ENCODE measurements around the gene TSPAN17. TPM values are rescaled to one million over a fixed set of nuclear protein-coding genes. Genes with fewer than 3 reads are reported as not detected.

TSPAN17 gene
- polyA plus RNA-seq, 3 donors = 22.2 to 27.7 (median 24.1) TPM

GRCh38 chr5:176703857-176704256 is 56.6 kb downstream of the TSPAN17 start:
- WGBS (ENCODE audit: insufficient coverage) = 76% methylated on average over 9 of the region's 13 CpGs
- H3K9me3 Mint-ChIP-seq = no peaks in the 10 kb centered on the region
- no peaks in the 10 kb centered on the region for H3K9me3 ChIP-seq (replicated peaks in 1 of 2; ENCODE audit: control insufficient read depth in 1 of 2, insufficient read depth in 1 of 2, low read length in 2 of 2)
- H3K4me3 ChIP-seq (replicated peaks in 1 of 3; ENCODE audit: low read depth in 2 of 3, low read length in 3 of 3) = no peak overlapping the region
- H3K27me3 Mint-ChIP-seq (ENCODE audit: low read depth in 3 of 3) = peaks cover 25 to 44% (median 26%) of the 10 kb centered on the region in 3 donors
- H3K27ac Mint-ChIP-seq = no peak overlapping the region
- intact Hi-C loops (cut with micrococcal nuclease) = no loop called here
- H2AFZ ChIP-seq (ENCODE audit: insufficient read depth, low read depth, low read length, poor library complexity, severe bottlenecking) = no peak overlapping the region
- no peaks in the 10 kb centered on the region for H4K20me1 ChIP-seq (ENCODE audit: insufficient read depth, low read length)
- H3K27me3 ChIP-seq (ENCODE audit: control insufficient read depth in 2 of 2, insufficient read depth in 2 of 2, low read length in 2 of 2) = peaks cover 0 to 4% of the 10 kb centered on the region in 2 donors
- no peaks in the 10 kb centered on the region for H3K36me3 ChIP-seq (replicated peaks in 1 of 2; ENCODE audit: control insufficient read depth in 1 of 2, insufficient read depth in 2 of 2, low read length in 2 of 2)
- H3K27ac ChIP-seq (ENCODE audit: low read depth in 1 of 2, low read length in 2 of 2) = no peak overlapping the region
- no peaks in the 10 kb centered on the region for H3K4me1 ChIP-seq (ENCODE audit: control insufficient read depth in 1 of 2, insufficient read depth in 2 of 2, low read length in 2 of 2)
- no peak for TF ChIP-seq CTCF (IDR thresholded peaks at IDR 0.05)
- H3K9ac ChIP-seq (ENCODE audit: insufficient read depth, low read length, poor library complexity, severe bottlenecking) = no peak overlapping the region
- H3K4me3 Mint-ChIP-seq = no peak overlapping the region
- H3K79me2 ChIP-seq (ENCODE audit: insufficient read depth, low read length) = no peaks in the 10 kb centered on the region
- H3K4me1 Mint-ChIP-seq = no peaks in the 10 kb centered on the region
- no peaks in the 10 kb centered on the region for H3K36me3 Mint-ChIP-seq
- no peak for DNase-seq
- no peak overlapping the region for H3K4me2 ChIP-seq (replicated peaks; ENCODE audit: extremely low read depth, low read length, poor library complexity, severe bottlenecking)

- Histone ChIP-seq H3K27me3 (ENCODE audit: control insufficient read depth in 2 of 2, insufficient read depth in 2 of 2, low read length in 2 of 2) (peaks cover 0 to under 1% of the 10 kb centered on the region in 2 donors), H3K9me3 (replicated peaks in 1 of 2; ENCODE audit: control insufficient read depth in 1 of 2, insufficient read depth in 1 of 2, low read length in 2 of 2) (no peaks in the 10 kb centered on the region), H3K4me1 (ENCODE audit: control insufficient read depth in 1 of 2, insufficient read depth in 2 of 2, low read length in 2 of 2) (no peaks in the 10 kb centered on the region), H3K4me2 (replicated peaks; ENCODE audit: extremely low read depth, low read length, poor library complexity, severe bottlenecking) (no peak overlapping the region), H3K79me2 (ENCODE audit: insufficient read depth, low read length) (no peaks in the 10 kb centered on the region), H3K27ac (ENCODE audit: low read depth in 1 of 2, low read length in 2 of 2) (no peak overlapping the region), H3K4me3 (replicated peaks in 1 of 3; ENCODE audit: low read depth in 2 of 3, low read length in 3 of 3) (no peak overlapping the region), H3K9ac (ENCODE audit: insufficient read depth, low read length, poor library complexity, severe bottlenecking) (no peak overlapping the region), H2AFZ (ENCODE audit: insufficient read depth, low read depth, low read length, poor library complexity, severe bottlenecking) (no peak overlapping the region), H4K20me1 (ENCODE audit: insufficient read depth, low read length) (no peaks in the 10 kb centered on the region), H3K36me3 (replicated peaks in 1 of 2; ENCODE audit: control insufficient read depth in 1 of 2, insufficient read depth in 2 of 2, low read length in 2 of 2) (no peaks in the 10 kb centered on the region)
- no peak overlapping the region for H3K4me3 Mint-ChIP-seq
- no peaks in the 10 kb centered on the region for H3K36me3 Mint-ChIP-seq
- DNase-seq = no peak
- intact Hi-C loops (cut with micrococcal nuclease) = no loop called here
- no peak overlapping the region for H3K27ac Mint-ChIP-seq
- peaks cover 20 to 45% (median 27%) of the 10 kb centered on the region in 3 donors for H3K27me3 Mint-ChIP-seq (ENCODE audit: low read depth in 3 of 3)
- H3K4me1 Mint-ChIP-seq = no peaks in the 10 kb centered on the region
- no peaks in the 10 kb centered on the region for H3K9me3 Mint-ChIP-seq
- 100% methylated on average over 1 of the region's 3 CpGs for whole genome bisulfite sequencing (ENCODE audit: insufficient coverage)
- TF ChIP-seq CTCF (IDR thresholded peaks at IDR 0.05) = no peak
Measured at GRCh38 chr5:176704355-176704754, 57.1 kb downstream of the TSPAN17 start.

Data from CD14-positive monocyte (primary cell).